Tibial artery (tissue), 4 donors: Measurements from ENCODE around the gene MTHFSD.

Experiments used
- DNase-seq, 2 donors: peaks; one replicate each; pipeline ENCODE4 v3.0.0-alpha.2; 2019
- H3K27ac ChIP-seq, 2 donors: fragments of 200-600 bp; sonication (generic) in 1 of 2; 1 replicate in 1 of 2; 2 replicates in 1 of 2; pipeline ENCODE4 v1.5.1; 2018 to 2019; ENCODE audit warnings: mild to moderate bottlenecking in 1 of 2
- H3K27me3 ChIP-seq, 2 donors: fragments of 200-600 bp; sonication (generic) in 1 of 2; one replicate each; pipeline versions ENCODE4 v1.5.1 to v1.6.0; 2016 to 2019
- H3K36me3 ChIP-seq, 3 donors: fragments of 200-600 bp; sonication (generic) in 2 of 3; one replicate each; pipeline ENCODE4 v1.5.1; 2016 to 2019; ENCODE audit warnings: mild to moderate bottlenecking in 2 of 3
- H3K4me1 ChIP-seq, 4 donors: fragments of 200-600 bp; sonication (generic) in 2 of 4; 1 replicate in 3 of 4; 2 replicates in 1 of 4; pipeline ENCODE4 v1.5.1; 2016 to 2019
- H3K4me3 ChIP-seq, 2 donors: fragments of 200-600 bp; sonication (generic) in 1 of 2; 1 replicate in 1 of 2; 2 replicates in 1 of 2; pipeline ENCODE4 v1.5.1; 2018 to 2019; ENCODE audit warnings: mild to moderate bottlenecking in 2 of 2
- H3K9me3 ChIP-seq, 3 donors: fragments of 200-600 bp; sonication (generic) in 1 of 3; one replicate each; pipeline ENCODE4 v1.5.1; 2016 to 2019
- CTCF ChIP-seq, 2 experiments: fragments of 200-600 bp in 1 of 2; fragments of 450-650 bp in 1 of 2; IDR thresholded peaks; one replicate each; pipeline ENCODE4 v1.5.1; 2017 to 2019; ENCODE audit warnings: antibody characterized with exemption in 2 of 2, mild to moderate bottlenecking in 1 of 2, moderate library complexity in 1 of 2
- intact Hi-C: fragments of 100-400 bp; cut with DNase I; formaldehyde crosslinking; loops from one replicate; pipeline ENCODE4 v1.15.0; 2023; ENCODE audit warnings: low total_unique reads

The MTHFSD gene

GRCh38 chr16:86563469-86564345 lies 8.7 kb upstream of the MTHFSD start:
- peaks cover 0 to 18% (median 8%) of the 10 kb centered on the region in 4 donors for H3K4me1 ChIP-seq
- H3K4me3 ChIP-seq = peak overlapping the region; percentile 81 to 86
- peak; percentile 100 for TF ChIP-seq CTCF (IDR thresholded peaks at IDR 0.05)
- DNase-seq = peak; percentile 95
- no peaks in the 10 kb centered on the region for H3K27me3 ChIP-seq
- no peaks in the 10 kb centered on the region for H3K9me3 ChIP-seq
- intact Hi-C loops = loop anchor here (5.0 kb wide), 3 partner anchors 639 to 819 kb away; partner anchors contain the start of gene FBXO31
- H3K27ac ChIP-seq = peak overlapping the region; percentile 95 to 97
- H3K36me3 ChIP-seq = peaks cover 0 to 2% (median 0%) of the 10 kb centered on the region in 3 donors

DNA sequence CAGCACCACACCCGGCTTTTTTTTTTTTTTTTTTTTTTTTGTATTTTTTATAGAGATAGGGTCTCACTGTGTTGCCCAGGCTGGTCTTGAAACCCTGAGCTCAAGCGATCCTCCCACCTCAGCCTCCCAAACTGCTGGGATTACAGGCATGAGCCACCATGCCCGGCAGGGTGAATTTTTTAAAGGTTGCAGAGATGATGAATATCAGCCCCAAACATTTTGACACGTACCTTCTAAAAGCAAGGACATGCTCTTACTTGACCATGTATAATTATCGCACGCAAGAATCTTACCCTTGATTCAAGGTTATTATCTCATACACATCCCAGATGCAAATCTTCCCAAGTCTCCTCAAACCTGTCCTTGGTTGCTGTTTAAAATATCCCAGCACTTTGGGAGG lies 7.3 kb upstream of the MTHFSD start:
- Histone ChIP-seq H3K4me3 (no peak overlapping the region), H3K4me1 (peaks cover 0 to 18% (median 8%) of the 10 kb centered on the region in 4 donors), H3K36me3 (no peaks in the 10 kb centered on the region), H3K9me3 (no peaks in the 10 kb centered on the region), H3K27me3 (no peaks in the 10 kb centered on the region), H3K27ac (no peak overlapping the region)
- intact Hi-C loops = loop anchor here (5.0 kb wide), 3 partner anchors 640 to 820 kb away; partner anchors contain the start of gene FBXO31
- TF ChIP-seq CTCF (IDR thresholded peaks at IDR 0.05) = no peak
- peak in 1 of 2 donors; percentile 33 for DNase-seq

GRCh38 chr16:86559802-86560305 lies 4.8 kb upstream of the MTHFSD start:
- H3K27ac ChIP-seq = no peak overlapping the region
- no peaks in the 10 kb centered on the region for H3K9me3 ChIP-seq
- peak in 1 of 2 donors; percentile 53 for DNase-seq
- H3K4me3 ChIP-seq = no peak overlapping the region
- H3K36me3 ChIP-seq = no peaks in the 10 kb centered on the region
- intact Hi-C loops = loop anchor here (5.0 kb wide), 3 partner anchors 642 to 822 kb away; partner anchors contain the start of gene FBXO31
- peaks cover 4 to 20% (median 11%) of the 10 kb centered on the region in 4 donors for H3K4me1 ChIP-seq
- TF ChIP-seq CTCF (IDR thresholded peaks at IDR 0.05) = no peak
- no peaks in the 10 kb centered on the region for H3K27me3 ChIP-seq

DNA sequence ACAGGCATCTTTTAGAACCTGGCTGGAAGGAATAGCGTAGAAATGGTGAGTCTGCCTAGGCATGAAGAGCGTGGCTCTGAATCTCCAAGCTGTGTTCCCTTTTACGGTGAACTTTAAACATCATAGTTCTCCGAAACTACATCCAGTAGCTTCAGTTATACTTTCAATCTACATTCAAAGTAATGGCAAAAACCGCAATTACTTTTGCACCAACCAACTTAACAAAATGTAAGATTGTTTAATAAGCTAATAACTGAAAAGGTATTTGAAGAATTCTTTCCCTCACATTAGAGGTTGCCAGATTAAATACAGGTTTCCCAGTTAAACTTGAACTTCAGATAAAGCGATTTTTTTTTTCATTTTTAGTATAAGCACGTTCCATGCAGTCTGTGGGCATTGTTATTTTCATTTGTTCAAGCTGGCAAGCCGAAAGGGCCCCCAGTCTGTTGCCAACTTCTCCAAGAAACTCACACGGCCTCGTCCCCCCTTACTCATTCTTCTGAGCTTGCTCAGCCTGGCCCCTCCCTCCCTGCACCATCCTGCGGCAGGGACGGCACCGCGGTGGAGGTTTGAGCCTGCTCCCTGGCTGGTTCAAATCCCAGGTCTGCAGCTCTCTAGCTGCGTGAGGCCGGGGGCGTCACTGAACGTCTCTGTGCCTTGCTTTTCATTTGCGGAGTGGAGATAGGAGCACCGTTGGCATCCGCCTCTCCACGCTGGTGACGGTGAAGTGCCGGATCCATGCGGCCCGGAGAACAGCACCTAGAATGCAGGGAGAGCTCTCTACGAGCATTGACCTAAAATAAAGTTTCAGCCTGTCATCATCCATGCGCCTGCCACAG lies 3.5 kb upstream of the MTHFSD start:
- Histone ChIP-seq H3K27ac (peak overlapping the region in 1 of 2 donors; percentile 37), H3K4me3 (no peak overlapping the region), H3K9me3 (no peaks in the 10 kb centered on the region), H3K4me1 (peaks cover 4 to 22% (median 13%) of the 10 kb centered on the region in 4 donors), H3K36me3 (no peaks in the 10 kb centered on the region), H3K27me3 (no peaks in the 10 kb centered on the region)
- DNase-seq = no peak
- no peak for TF ChIP-seq CTCF (IDR thresholded peaks at IDR 0.05)
- intact Hi-C loops = no loop called here

GRCh38 chr16:86557587-86557986 lies 2.6 kb upstream of the MTHFSD start:
- intact Hi-C loops = no loop called here
- Histone ChIP-seq H3K36me3 (no peaks in the 10 kb centered on the region), H3K4me1 (peaks cover 4 to 27% (median 16%) of the 10 kb centered on the region in 4 donors), H3K27ac (no peak overlapping the region), H3K4me3 (no peak overlapping the region), H3K27me3 (no peaks in the 10 kb centered on the region), H3K9me3 (no peaks in the 10 kb centered on the region)
- no peak for DNase-seq
- TF ChIP-seq CTCF (IDR thresholded peaks at IDR 0.05) = no peak
